Aorta (tissue), 5 donors: ENCODE results near the gene GTPBP8. TPM values are rescaled to one million over a fixed set of nuclear protein-coding genes. Genes with fewer than 3 reads are reported as not detected.
A peak's percentile ranks its signal among the peaks of the same experiment; 100 is the strongest.

ENCODE experiments used
- ATAC-seq: fragments of 200-7000 bp; cut with Tn5 transposase; one replicate; pipeline ENCODE4 v1.9.1; 2022; ENCODE audit warnings: moderate library complexity; ENCODE audit not compliant: low FRiP score
- DNase-seq, 2 donors: peaks; one replicate each; pipeline ENCODE4 v3.0.0-alpha.2; 2020
- H3K27ac ChIP-seq, 2 donors: one replicate each; pipeline ENCODE4 v1.5.1; 2013; ENCODE audit warnings: low read length in 2 of 2, mild to moderate bottlenecking in 2 of 2, moderate library complexity in 2 of 2, control low read depth in 1 of 2, inconsistent platforms in 1 of 2, low read depth in 1 of 2
- H3K27me3 ChIP-seq, 2 donors: one replicate each; pipeline ENCODE4 v1.6.1; 2013; ENCODE audit warnings: control low read depth in 1 of 2, low read length in 1 of 2, mild to moderate bottlenecking in 1 of 2, moderate library complexity in 1 of 2; ENCODE audit not compliant: insufficient read depth in 2 of 2, control insufficient read depth in 1 of 2
- H3K36me3 ChIP-seq, 2 donors: one replicate each; pipeline ENCODE4 v1.6.1; 2013; ENCODE audit warnings: control low read depth in 1 of 2, low read length in 1 of 2, mild to moderate bottlenecking in 1 of 2; ENCODE audit not compliant: insufficient read depth in 2 of 2, control insufficient read depth in 1 of 2
- H3K4me1 ChIP-seq, 2 donors: one replicate each; pipeline ENCODE4 v1.6.1; 2013; ENCODE audit warnings: low read length in 2 of 2, control low read depth in 1 of 2, mild to moderate bottlenecking in 1 of 2, moderate library complexity in 1 of 2; ENCODE audit not compliant: insufficient read depth in 2 of 2, control insufficient read depth in 1 of 2
- H3K4me3 ChIP-seq, 2 donors: one replicate each; pipeline ENCODE4 v1.5.1; 2013; ENCODE audit warnings: low read length in 2 of 2, control low read depth in 1 of 2, mild to moderate bottlenecking in 1 of 2
- H3K9me3 ChIP-seq: one replicate; pipeline ENCODE4 v1.6.1; 2013; ENCODE audit warnings: mild to moderate bottlenecking, low read length; ENCODE audit not compliant: control insufficient read depth
- WGBS, 2 donors: extraction: QIAGEN DNeasy Blood & Tissue Kit; methylation state at CpG; one replicate each; pipeline ENCODE4 v1.1.7; 2013; 5-methylcytosine and 5-hydroxymethylcytosine counted together
- intact Hi-C, 2 donors: fragments of 100-400 bp; cut with DNase I; formaldehyde crosslinking; loops; one replicate each; pipeline versions ENCODE4 v1.14.2 to v1.15.0; 2022
- long read RNA-seq, 2 donors: library from polyadenylated mRNA; unstranded; transcript quantifications; one replicate each; pipeline ENCODE4 v2.0.0, GENCODE V29; 2020 to 2021
- polyA plus RNA-seq, 2 donors: library from polyadenylated mRNA; stranded (reverse); fragments of 200-250 nt; gene quantifications; one replicate each; pipeline ENCODE4 v1.2.3, GENCODE V29; 2013
- total RNA-seq, 2 donors: library from RNA; stranded (reverse); fragmentation: NEBNext Ultra II Directional; extraction: Animal tissue kit (Norgen Biotek cat#: 25700); gene quantifications; one replicate each; pipeline ENCODE4 v1.2.1, GENCODE V29; 2021
- donor health status: healthy with polysubstance abuse.
- donor health status: Bipolar disorder and iron deficiency.
- donor health status: DM: no; HTN: no; CAD: no.
- donor health status: DM: no; HTN: no; CAD: no.
- donor health status: DM: yes; HTN: yes; CAD: no.

Gene GTPBP8
- total RNA-seq (10 to 100 TPM; 14.2 to 15.5 TPM), polyA plus RNA-seq (10 to 100 TPM; 14.1 to 14.3 TPM)
- long read RNA-seq, donor 1, transcript GTPBP8-203 (6 exons, 1,360 nt) = major isoform, 11 of 26 reads
- long read RNA-seq, donor 1, partial matches to known transcripts = 1 of 26 reads
- long read RNA-seq, donor 1, other reads (novel, unspliced or antisense) = 12 of 26 reads
- long read RNA-seq, donor 2, partial matches to known transcripts = 0 of 8 reads
- long read RNA-seq, donor 2, other reads (novel, unspliced or antisense) = 3 of 8 reads

DNA sequence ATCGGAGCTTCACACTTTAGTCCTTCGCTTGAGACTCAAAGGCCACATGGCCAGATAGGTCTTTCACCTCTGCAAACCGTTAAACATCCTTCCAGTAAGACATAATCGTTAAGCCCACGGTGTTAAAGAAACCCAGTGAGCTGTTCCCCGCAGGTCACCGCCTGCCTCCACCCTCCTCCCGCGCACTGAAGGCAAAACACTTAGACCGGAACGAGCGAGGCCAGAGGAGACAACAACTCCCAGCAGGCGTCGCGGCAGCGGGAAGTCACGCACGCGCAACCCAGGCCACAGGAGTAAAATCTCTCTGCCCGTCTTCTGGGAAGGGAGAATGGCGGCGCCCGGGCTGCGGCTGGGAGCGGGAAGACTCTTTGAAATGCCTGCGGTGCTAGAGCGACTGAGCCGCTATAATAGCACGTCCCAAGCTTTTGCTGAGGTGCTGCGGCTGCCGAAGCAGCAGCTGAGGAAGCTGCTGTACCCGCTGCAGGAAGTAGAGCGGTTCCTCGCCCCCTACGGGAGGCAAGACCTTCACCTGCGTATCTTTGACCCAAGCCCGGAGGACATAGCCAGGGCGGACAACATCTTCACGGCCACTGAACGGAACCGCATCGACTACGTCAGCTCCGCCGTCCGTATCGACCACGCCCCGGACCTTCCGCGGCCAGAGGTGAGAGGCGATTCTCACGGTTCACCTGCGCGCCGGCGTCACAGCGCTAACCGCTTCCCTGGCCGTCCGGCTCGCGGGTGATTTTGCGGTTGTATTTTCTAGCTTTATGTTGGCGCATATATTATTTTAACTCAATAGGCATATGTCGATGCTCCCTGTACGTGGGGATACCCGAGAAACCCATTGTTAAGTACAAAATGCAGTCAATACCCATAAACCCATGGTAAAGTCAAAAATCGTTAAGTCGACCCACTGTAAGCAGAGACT is at the start of gene GTPBP8:
TSS of gene GTPBP8 (plus strand) at position 313 of the 931 bp plus-strand sequence. CDS start at position 329, 16 bp downstream.
- 1% methylated on average over 69 to 70 of the region's 70 CpGs for WGBS, 2 donors

GRCh38 chr3:112948346-112948838 is 42.4 kb upstream of the GTPBP8 start:
- no peak for DNase-seq
- intact Hi-C loops = no loop called here

More for the DNA sequence above, at the start of gene GTPBP8:
- Histone ChIP-seq H3K36me3 (no peaks in the 10 kb centered on the region), H3K4me3 (peak within 1 kb of the TSS; percentile 56 to 96), H3K27me3 (no peaks in the 10 kb centered on the region), H3K9me3 (no peaks in the 10 kb centered on the region), H3K27ac (peak within 1 kb of the TSS; percentile 57 to 99), H3K4me1 (no peaks in the 10 kb centered on the region)
- DNase-seq (peak; percentile 95 to 97), ATAC-seq (peak; percentile 96)
- intact Hi-C loops = loop anchor here in 1 of 2 donors (2.0 kb wide), 1 partner anchor 28 kb away; a partner anchor contains a TSS

GRCh38 chr3:112956351-112956750 is 34.4 kb upstream of the GTPBP8 start:
- no peak overlapping the region for H3K27ac ChIP-seq
- intact Hi-C loops = no loop called here
- H3K27me3 ChIP-seq = no peaks in the 10 kb centered on the region
- ATAC-seq (no peak), DNase-seq (no peak)
- peaks cover 0 to 1% of the 10 kb centered on the region in 2 donors for H3K4me1 ChIP-seq
- H3K9me3 ChIP-seq = peaks cover 3% of the 10 kb centered on the region
- no peak overlapping the region for H3K4me3 ChIP-seq
- no peaks in the 10 kb centered on the region for H3K36me3 ChIP-seq

More at GRCh38 chr3:112948346-112948838, 42.4 kb upstream of the GTPBP8 start:
- Histone ChIP-seq H3K4me1 (no peaks in the 10 kb centered on the region), H3K9me3 (no peaks in the 10 kb centered on the region), H3K36me3 (no peaks in the 10 kb centered on the region), H3K27ac (no peak overlapping the region), H3K27me3 (no peaks in the 10 kb centered on the region), H3K4me3 (no peak overlapping the region)
- WGBS, 2 donors = 72 to 75% methylated on average over 9 of the region's 9 CpGs
- ATAC-seq = no peak

DNA sequence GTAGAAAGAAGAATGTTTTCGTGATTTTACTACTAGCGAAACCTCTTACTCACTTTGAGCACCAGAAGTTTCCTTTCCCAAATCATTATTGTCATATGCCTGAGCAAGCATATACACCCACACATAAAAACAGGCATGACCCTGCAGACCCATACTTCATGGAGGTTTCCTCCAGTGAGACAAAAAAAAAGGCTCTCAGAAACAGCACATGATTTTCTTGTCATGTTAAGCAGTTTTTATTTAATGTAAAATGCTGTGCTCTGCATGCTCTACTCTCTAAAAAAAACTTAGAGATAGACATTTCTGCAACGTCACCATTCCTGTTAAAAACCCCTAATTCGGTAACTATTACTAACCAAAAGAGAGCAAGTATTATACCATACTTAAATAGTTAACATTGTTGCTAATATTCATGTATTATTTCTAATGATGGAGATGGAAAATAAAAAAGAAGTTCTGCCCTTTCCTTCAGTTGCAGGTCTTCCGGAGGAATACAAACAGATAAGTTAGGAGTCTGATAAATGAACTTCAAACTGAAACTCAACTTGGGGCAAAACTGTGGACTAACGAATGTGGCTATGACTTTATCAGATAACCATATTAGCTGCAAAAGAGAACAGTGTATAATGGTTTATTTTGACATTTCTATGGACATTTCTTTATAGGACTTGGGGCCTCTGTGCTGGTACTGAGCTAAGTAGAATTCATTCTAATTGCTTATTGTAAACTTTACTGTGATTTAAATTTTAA is 31.8 kb upstream of the GTPBP8 start:
- peaks cover 0 to 1% of the 10 kb centered on the region in 2 donors for H3K4me1 ChIP-seq
- intact Hi-C loops = no loop called here
- no peaks in the 10 kb centered on the region for H3K27me3 ChIP-seq
- ATAC-seq = no peak
- WGBS, 2 donors = 35 to 45% methylated on average over 6 of the region's 6 CpGs
- DNase-seq = no peak
- peaks cover 5% of the 10 kb centered on the region for H3K9me3 ChIP-seq
- H3K36me3 ChIP-seq = no peaks in the 10 kb centered on the region
- no peak overlapping the region for H3K27ac ChIP-seq
- no peak overlapping the region for H3K4me3 ChIP-seq

- peaks cover 0 to 1% of the 10 kb centered on the region in 2 donors for H3K4me1 ChIP-seq
- no peaks in the 10 kb centered on the region for H3K36me3 ChIP-seq
- peaks cover 4% of the 10 kb centered on the region for H3K9me3 ChIP-seq
- intact Hi-C loops = no loop called here
- H3K27ac ChIP-seq = no peak overlapping the region
- H3K4me3 ChIP-seq = no peak overlapping the region
- ATAC-seq (no peak), DNase-seq (no peak)
- peaks cover 0 to 1% of the 10 kb centered on the region in 2 donors for H3K27me3 ChIP-seq
Measured at GRCh38 chr3:112963683-112964082, 27.1 kb upstream of the GTPBP8 start.

DNA sequence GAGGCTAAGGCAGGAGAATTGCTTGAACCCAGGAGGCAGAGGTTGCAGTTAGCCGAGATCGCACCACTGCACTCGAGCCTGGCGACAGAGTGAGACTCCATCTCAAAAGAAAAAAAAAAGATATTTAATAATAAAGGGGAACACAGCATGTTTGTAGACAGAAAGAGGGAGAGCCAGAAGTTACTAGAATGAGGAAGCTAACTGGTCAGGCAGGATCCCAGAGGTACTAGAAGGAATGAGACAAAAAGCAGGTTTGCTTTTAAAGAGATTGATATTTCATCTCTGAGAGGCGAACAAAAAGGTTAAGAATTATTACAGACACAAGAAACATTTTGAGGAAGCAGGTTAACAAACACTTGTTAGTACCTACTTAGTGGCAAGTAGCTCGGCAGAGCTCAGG is 25.1 kb upstream of the GTPBP8 start:
- Histone ChIP-seq H3K36me3 (no peaks in the 10 kb centered on the region), H3K27me3 (peaks cover 0 to 1% of the 10 kb centered on the region in 2 donors), H3K27ac (no peak overlapping the region), H3K4me1 (no peaks in the 10 kb centered on the region), H3K4me3 (no peak overlapping the region), H3K9me3 (peaks cover 4% of the 10 kb centered on the region)
- ATAC-seq (no peak), DNase-seq (no peak)
- WGBS, 2 donors = 88 to 92% methylated on average over 6 of the region's 6 CpGs
- intact Hi-C loops = no loop called here

GRCh38 chr3:112966633-112967032 is 24.2 kb upstream of the GTPBP8 start:
- DNase-seq (no peak), ATAC-seq (no peak)
- Histone ChIP-seq H3K9me3 (peaks cover 4% of the 10 kb centered on the region), H3K36me3 (no peaks in the 10 kb centered on the region), H3K4me1 (no peaks in the 10 kb centered on the region), H3K27me3 (peaks cover 0 to 1% of the 10 kb centered on the region in 2 donors), H3K4me3 (no peak overlapping the region), H3K27ac (no peak overlapping the region)
- intact Hi-C loops = no loop called here
- 42 to 49% methylated on average over 2 of the region's 2 CpGs for WGBS, 2 donors

DNA sequence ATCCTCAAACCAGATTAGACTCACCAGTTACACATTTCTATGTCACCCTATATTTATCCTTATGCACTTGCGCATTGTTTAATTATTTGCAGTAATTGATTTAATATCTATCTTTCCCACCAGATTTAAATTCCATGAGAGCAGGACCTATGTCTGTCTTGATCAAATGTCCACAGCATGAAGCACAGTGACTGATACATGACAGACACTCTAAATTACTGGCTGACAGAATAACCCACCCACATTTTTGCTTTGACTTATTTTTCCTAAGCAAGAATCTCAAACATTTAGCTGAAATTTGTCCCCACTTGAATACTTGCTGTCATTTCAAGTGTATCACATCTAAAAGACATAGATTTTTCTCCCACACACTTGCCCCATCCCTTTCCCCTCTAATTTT is 23.4 kb upstream of the GTPBP8 start:
- ATAC-seq (no peak), DNase-seq (no peak)
- no peak overlapping the region for H3K4me3 ChIP-seq
- no peaks in the 10 kb centered on the region for H3K4me1 ChIP-seq
- WGBS, 2 donors = 94 to 100% methylated on average over 1 of the region's 1 CpG
- H3K27ac ChIP-seq = no peak overlapping the region
- peaks cover 4% of the 10 kb centered on the region for H3K9me3 ChIP-seq
- intact Hi-C loops = no loop called here
- H3K27me3 ChIP-seq = peaks cover 0 to 1% of the 10 kb centered on the region in 2 donors
- H3K36me3 ChIP-seq = no peaks in the 10 kb centered on the region
